Rectal smooth muscle tissue (tissue), 1 donor: ENCODE results near the gene ASF1A.

Source experiments
- H3K27ac ChIP-seq: one replicate; pipeline ENCODE4 v1.7.0; 2013; ENCODE audit warnings: low read depth, low read length, inconsistent platforms
- H3K27me3 ChIP-seq: one replicate; pipeline ENCODE4 v1.7.0; 2013; ENCODE audit warnings: low read length; ENCODE audit not compliant: control insufficient read depth, insufficient read depth
- H3K36me3 ChIP-seq: one replicate; pipeline ENCODE4 v1.7.0; 2013; ENCODE audit warnings: low read length; ENCODE audit not compliant: control insufficient read depth, insufficient read depth
- H3K4me1 ChIP-seq: one replicate; pipeline ENCODE4 v1.7.0; 2013; ENCODE audit warnings: low read length; ENCODE audit not compliant: control insufficient read depth, insufficient read depth
- H3K4me3 ChIP-seq: one replicate; pipeline ENCODE4 v1.7.0; 2013; ENCODE audit warnings: low read length
- H3K9ac ChIP-seq: one replicate; pipeline ENCODE4 v1.7.0; 2013; ENCODE audit warnings: low read length

Gene ASF1A

GRCh38 chr6:118903138-118903537 lies 9.2 kb downstream of the ASF1A start:
- Histone ChIP-seq H3K4me3 (no peak overlapping the region), H3K27me3 (no peaks in the 10 kb centered on the region), H3K27ac (no peak overlapping the region), H3K36me3 (peaks cover 10% of the 10 kb centered on the region), H3K4me1 (no peaks in the 10 kb centered on the region), H3K9ac (no peak overlapping the region)

- no peaks in the 10 kb centered on the region for H3K4me1 ChIP-seq
- no peak overlapping the region for H3K9ac ChIP-seq
- no peaks in the 10 kb centered on the region for H3K27me3 ChIP-seq
- no peak overlapping the region for H3K4me3 ChIP-seq
- H3K27ac ChIP-seq: no peak overlapping the region
- H3K36me3 ChIP-seq: peaks cover 10% of the 10 kb centered on the region
Observed at GRCh38 chr6:118903691-118904090, 9.7 kb downstream of the ASF1A start.

GRCh38 chr6:118905084-118905483 lies 11.1 kb downstream of the ASF1A start:
- Histone ChIP-seq H3K4me3 (no peak overlapping the region), H3K27me3 (no peaks in the 10 kb centered on the region), H3K9ac (no peak overlapping the region), H3K36me3 (peaks cover 12% of the 10 kb centered on the region), H3K27ac (no peak overlapping the region), H3K4me1 (no peaks in the 10 kb centered on the region)

- Histone ChIP-seq H3K9ac (no peak overlapping the region), H3K36me3 (peaks cover 12% of the 10 kb centered on the region), H3K4me3 (no peak overlapping the region), H3K4me1 (no peaks in the 10 kb centered on the region), H3K27me3 (no peaks in the 10 kb centered on the region), H3K27ac (no peak overlapping the region)
Observed at GRCh38 chr6:118905851-118906250, 11.9 kb downstream of the ASF1A start.

GRCh38 chr6:118908441-118908840 lies 14.5 kb downstream of the ASF1A start:
- Histone ChIP-seq H3K36me3 (peaks cover 12% of the 10 kb centered on the region), H3K9ac (no peak overlapping the region), H3K4me3 (no peak overlapping the region), H3K27me3 (no peaks in the 10 kb centered on the region), H3K4me1 (no peaks in the 10 kb centered on the region), H3K27ac (no peak overlapping the region)

GRCh38 chr6:118912646-118913045 lies 18.7 kb downstream of the ASF1A start:
- Histone ChIP-seq H3K36me3 (peaks cover 13% of the 10 kb centered on the region), H3K27ac (no peak overlapping the region), H3K27me3 (no peaks in the 10 kb centered on the region), H3K9ac (no peak overlapping the region), H3K4me3 (no peak overlapping the region), H3K4me1 (no peaks in the 10 kb centered on the region)

GRCh38 chr6:118913161-118913560 lies 19.2 kb downstream of the ASF1A start:
- Histone ChIP-seq H3K27ac (no peak overlapping the region), H3K4me1 (no peaks in the 10 kb centered on the region), H3K36me3 (peaks cover 10% of the 10 kb centered on the region), H3K27me3 (no peaks in the 10 kb centered on the region), H3K9ac (no peak overlapping the region), H3K4me3 (no peak overlapping the region)

GRCh38 chr6:118914598-118914997 lies 20.6 kb downstream of the ASF1A start:
- Histone ChIP-seq H3K4me3 (no peak overlapping the region), H3K9ac (no peak overlapping the region), H3K27me3 (no peaks in the 10 kb centered on the region), H3K36me3 (peaks cover 9% of the 10 kb centered on the region), H3K27ac (no peak overlapping the region), H3K4me1 (no peaks in the 10 kb centered on the region)

- H3K36me3 ChIP-seq: peaks cover 12% of the 10 kb centered on the region
- H3K9ac ChIP-seq: no peak overlapping the region
- H3K4me1 ChIP-seq: no peaks in the 10 kb centered on the region
- no peak overlapping the region for H3K27ac ChIP-seq
- no peaks in the 10 kb centered on the region for H3K27me3 ChIP-seq
- no peak overlapping the region for H3K4me3 ChIP-seq
Observed at GRCh38 chr6:118917546-118918328, 23.8 kb downstream of the ASF1A start.

GRCh38 chr6:118918329-118918725 lies 24.4 kb downstream of the ASF1A start:
- Histone ChIP-seq H3K27me3 (no peaks in the 10 kb centered on the region), H3K9ac (no peak overlapping the region), H3K4me1 (no peaks in the 10 kb centered on the region), H3K4me3 (no peak overlapping the region), H3K27ac (no peak overlapping the region), H3K36me3 (peaks cover 12% of the 10 kb centered on the region)

GRCh38 chr6:118921084-118921483 lies 27.1 kb downstream of the ASF1A start:
- Histone ChIP-seq H3K9ac (no peak overlapping the region), H3K4me3 (no peak overlapping the region), H3K27ac (no peak overlapping the region), H3K36me3 (peaks cover 10% of the 10 kb centered on the region), H3K27me3 (no peaks in the 10 kb centered on the region), H3K4me1 (no peaks in the 10 kb centered on the region)

GRCh38 chr6:118923035-118923434 lies 29.1 kb downstream of the ASF1A start:
- Histone ChIP-seq H3K4me1 (no peaks in the 10 kb centered on the region), H3K9ac (no peak overlapping the region), H3K27me3 (no peaks in the 10 kb centered on the region), H3K4me3 (no peak overlapping the region), H3K36me3 (peaks cover 10% of the 10 kb centered on the region), H3K27ac (no peak overlapping the region)

GRCh38 chr6:118930680-118931079 lies 36.7 kb downstream of the ASF1A start:
- H3K4me1 ChIP-seq: peaks cover 7% of the 10 kb centered on the region
- H3K9ac ChIP-seq: no peak overlapping the region
- H3K36me3 ChIP-seq: no peaks in the 10 kb centered on the region
- no peak overlapping the region for H3K4me3 ChIP-seq
- no peaks in the 10 kb centered on the region for H3K27me3 ChIP-seq
- H3K27ac ChIP-seq: no peak overlapping the region
